HUES48 (cell line): ENCODE data around the gene ATG16L2.

Experiments
- H3K27ac ChIP-seq: one replicate; pipeline ENCODE4 v1.7.0; 2013; ENCODE audit warnings: low read depth, low read length, inconsistent platforms
- H3K27me3 ChIP-seq: 2 replicates; pipeline ENCODE4 v1.6.1; 2013; ENCODE audit warnings: mild to moderate bottlenecking, low read length; ENCODE audit not compliant: control insufficient read depth, insufficient read depth
- H3K36me3 ChIP-seq: 2 replicates; pipeline ENCODE4 v1.6.1; 2013; ENCODE audit warnings: low read length; ENCODE audit not compliant: control insufficient read depth, insufficient read depth
- H3K4me1 ChIP-seq: 2 replicates; pipeline ENCODE4 v1.6.1; 2013; ENCODE audit warnings: mild to moderate bottlenecking, low read length; ENCODE audit not compliant: control insufficient read depth, insufficient read depth
- H3K4me3 ChIP-seq: 2 replicates; pipeline ENCODE4 v1.5.1; 2013; ENCODE audit warnings: mild to moderate bottlenecking, low read depth, low read length
- H3K9ac ChIP-seq: 2 replicates; pipeline ENCODE4 v1.6.1; 2013; ENCODE audit warnings: mild to moderate bottlenecking, low read depth, low read length, moderate library complexity
- H3K9me3 ChIP-seq: 2 replicates; pipeline ENCODE4 v1.6.1; 2013; ENCODE audit warnings: low read length; ENCODE audit not compliant: control insufficient read depth, insufficient read depth

ATG16L2 gene

GRCh38 chr11:72872012-72872411 lies 57.8 kb downstream of the ATG16L2 start:
- Histone ChIP-seq H3K9me3 (no peaks in the 10 kb centered on the region), H3K4me1 (no peaks in the 10 kb centered on the region), H3K27me3 (no peaks in the 10 kb centered on the region), H3K9ac (no peak overlapping the region), H3K27ac (no peak overlapping the region), H3K36me3 (no peaks in the 10 kb centered on the region), H3K4me3 (no peak overlapping the region)

- H3K9me3 ChIP-seq = no peaks in the 10 kb centered on the region
- H3K27ac ChIP-seq = no peak overlapping the region
- no peak overlapping the region for H3K9ac ChIP-seq
- no peak overlapping the region for H3K4me3 ChIP-seq
- no peaks in the 10 kb centered on the region for H3K27me3 ChIP-seq
- H3K4me1 ChIP-seq = no peaks in the 10 kb centered on the region
- no peaks in the 10 kb centered on the region for H3K36me3 ChIP-seq
Measured at GRCh38 chr11:72875736-72876135, 61.5 kb downstream of the ATG16L2 start.

- Histone ChIP-seq H3K4me1 (no peaks in the 10 kb centered on the region), H3K27ac (no peak overlapping the region), H3K36me3 (no peaks in the 10 kb centered on the region), H3K9ac (no peak overlapping the region), H3K9me3 (no peaks in the 10 kb centered on the region), H3K4me3 (no peak overlapping the region), H3K27me3 (no peaks in the 10 kb centered on the region)
Measured at GRCh38 chr11:72876147-72876546, 61.9 kb downstream of the ATG16L2 start.
